ENCODE data around the gene RELN.

GRCh38 chr7:103439661-103440060, 549.8 kb downstream of the RELN start:
- TF ChIP-seq CTCF (tag by site-specific recombination; IDR thresholded peaks at IDR 0.05) (no peak), ZNF660 (tag by site-specific recombination; IDR thresholded peaks at IDR 0.05) (no peak), PBX3 (CRISPR knock-in tag; IDR thresholded peaks at IDR 0.05) (no peak), GLIS1 (tag by site-specific recombination; IDR thresholded peaks at IDR 0.05) (no peak)

All from HEK293 (cell line).